Mucosa of descending colon (tissue), 3 donors: ENCODE results near the gene PVALB. TPM values are rescaled to one million over a fixed set of nuclear protein-coding genes. Genes with fewer than 3 reads are reported as not detected.

Experiments
- ATAC-seq: fragments of 200-7000 bp; cut with Tn5 transposase; one replicate; pipeline ENCODE4 v1.9.1; 2020; ENCODE audit warnings: mild to moderate bottlenecking, moderate library complexity
- DNase-seq, 3 donors: peaks; one replicate each; pipeline ENCODE4 v3.0.0-alpha.2; 2020
- H3K36me3 ChIP-seq: fragments of 200-600 bp; one replicate; pipeline ENCODE4 v1.8.0; 2021; ENCODE audit warnings: low read depth, mild to moderate bottlenecking
- H3K4me1 ChIP-seq: fragments of 200-600 bp; one replicate; pipeline ENCODE4 v1.8.0; 2021; ENCODE audit warnings: low read depth, mild to moderate bottlenecking
- H3K4me3 ChIP-seq: fragments of 200-600 bp; one replicate; pipeline ENCODE4 v1.8.0; 2021; ENCODE audit warnings: mild to moderate bottlenecking
- H3K9me3 ChIP-seq: fragments of 200-600 bp; one replicate; pipeline ENCODE4 v1.8.0; 2021; ENCODE audit warnings: mild to moderate bottlenecking
- intact Hi-C, 2 donors: fragments of 100-400 bp; cut with DNase I in 1 of 2; cut with micrococcal nuclease in 1 of 2; formaldehyde crosslinking; loops; one replicate each; pipeline versions ENCODE4 v1.11.0 to v1.11.1; 2022; cut with DNase I, micrococcal nuclease
- total RNA-seq, 3 donors: library from RNA; stranded (reverse); fragmentation: NEBNext Ultra II Directional in 2 of 3; extraction: Animal tissue kit (Norgen Biotek cat#: 25700) in 2 of 3; gene quantifications; one replicate each; pipeline versions ENCODE4 v1.2.1 to v1.2.4, GENCODE V29; 2021 to 2023
- TF ChIP-seq, protein P1 (sequence below): fragments of 200-600 bp; IDR thresholded peaks from one replicate; pipeline ENCODE4 v1.8.0; 2022; ENCODE audit warnings: antibody characterized with exemption, mild to moderate bottlenecking
- donor health status: DM: no; HTN: no; CAD: no; lungs with moderate emphysema.
- donor health status: DM: no; HTN: no; CAD: no.
- donor health status: DM: no; HTN: yes; CAD: no.

PVALB gene
- total RNA-seq, 3 donors from 2014 or later, result not detected

DNA sequence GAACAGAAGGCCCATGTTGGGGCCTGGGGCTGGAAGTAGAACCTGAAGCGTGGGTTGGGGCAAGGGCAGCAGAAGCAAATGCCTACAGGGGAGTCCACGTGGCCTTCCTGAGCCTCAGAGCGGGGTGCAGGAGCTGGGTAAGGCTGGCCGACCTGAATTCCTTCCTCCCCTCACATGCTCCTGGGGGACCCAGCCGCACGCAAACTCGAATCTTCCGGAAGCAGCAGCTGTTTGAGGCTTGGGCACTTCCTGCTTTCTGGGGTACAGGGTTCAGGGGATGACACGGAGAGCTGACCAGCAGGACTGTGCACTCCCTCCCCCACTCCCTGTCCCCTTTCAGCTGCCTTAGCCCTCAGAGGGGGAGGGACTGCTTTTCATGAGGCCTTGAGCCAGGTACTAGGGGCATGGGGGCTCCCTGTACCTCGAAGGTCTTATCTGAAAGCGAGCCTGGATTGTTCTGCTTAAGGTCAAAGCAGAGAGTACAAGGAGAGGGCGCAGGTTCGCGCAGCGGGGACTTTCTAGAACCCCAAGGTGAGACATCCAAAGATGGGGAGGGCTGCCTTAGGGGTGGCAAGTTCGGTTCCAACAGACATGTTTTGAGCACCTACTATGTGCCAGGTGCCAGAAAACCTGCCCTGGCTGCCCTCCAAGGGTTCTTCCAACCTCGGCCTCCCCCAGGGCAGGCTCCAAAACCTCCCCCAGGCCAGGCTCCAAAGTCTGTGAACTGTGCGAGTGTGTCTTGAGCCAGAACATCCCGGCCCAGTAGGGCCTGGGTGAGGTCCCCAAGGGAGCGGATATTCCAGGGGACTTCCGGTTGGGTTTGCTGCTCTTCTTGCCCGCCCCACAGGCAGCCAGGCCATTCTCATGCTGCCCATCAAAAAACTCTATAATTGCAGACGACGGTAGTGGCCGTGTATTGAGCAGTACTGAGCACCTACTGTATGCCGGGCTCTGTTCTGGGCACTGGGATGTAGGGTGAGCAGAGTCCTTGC lies 45.7 kb upstream of the PVALB start:
- Histone ChIP-seq H3K36me3 (no peaks in the 10 kb centered on the region), H3K9me3 (no peaks in the 10 kb centered on the region), H3K4me1 (peaks cover 5% of the 10 kb centered on the region), H3K4me3 (no peak overlapping the region)
- DNase-seq (peak; percentile 44 to 73 (median 49)), ATAC-seq (peak; percentile 43)
- TF ChIP-seq, protein P1, sequence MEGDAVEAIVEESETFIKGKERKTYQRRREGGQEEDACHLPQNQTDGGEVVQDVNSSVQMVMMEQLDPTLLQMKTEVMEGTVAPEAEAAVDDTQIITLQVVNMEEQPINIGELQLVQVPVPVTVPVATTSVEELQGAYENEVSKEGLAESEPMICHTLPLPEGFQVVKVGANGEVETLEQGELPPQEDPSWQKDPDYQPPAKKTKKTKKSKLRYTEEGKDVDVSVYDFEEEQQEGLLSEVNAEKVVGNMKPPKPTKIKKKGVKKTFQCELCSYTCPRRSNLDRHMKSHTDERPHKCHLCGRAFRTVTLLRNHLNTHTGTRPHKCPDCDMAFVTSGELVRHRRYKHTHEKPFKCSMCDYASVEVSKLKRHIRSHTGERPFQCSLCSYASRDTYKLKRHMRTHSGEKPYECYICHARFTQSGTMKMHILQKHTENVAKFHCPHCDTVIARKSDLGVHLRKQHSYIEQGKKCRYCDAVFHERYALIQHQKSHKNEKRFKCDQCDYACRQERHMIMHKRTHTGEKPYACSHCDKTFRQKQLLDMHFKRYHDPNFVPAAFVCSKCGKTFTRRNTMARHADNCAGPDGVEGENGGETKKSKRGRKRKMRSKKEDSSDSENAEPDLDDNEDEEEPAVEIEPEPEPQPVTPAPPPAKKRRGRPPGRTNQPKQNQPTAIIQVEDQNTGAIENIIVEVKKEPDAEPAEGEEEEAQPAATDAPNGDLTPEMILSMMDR, result no peak
- intact Hi-C loops, result no loop called here

DNA sequence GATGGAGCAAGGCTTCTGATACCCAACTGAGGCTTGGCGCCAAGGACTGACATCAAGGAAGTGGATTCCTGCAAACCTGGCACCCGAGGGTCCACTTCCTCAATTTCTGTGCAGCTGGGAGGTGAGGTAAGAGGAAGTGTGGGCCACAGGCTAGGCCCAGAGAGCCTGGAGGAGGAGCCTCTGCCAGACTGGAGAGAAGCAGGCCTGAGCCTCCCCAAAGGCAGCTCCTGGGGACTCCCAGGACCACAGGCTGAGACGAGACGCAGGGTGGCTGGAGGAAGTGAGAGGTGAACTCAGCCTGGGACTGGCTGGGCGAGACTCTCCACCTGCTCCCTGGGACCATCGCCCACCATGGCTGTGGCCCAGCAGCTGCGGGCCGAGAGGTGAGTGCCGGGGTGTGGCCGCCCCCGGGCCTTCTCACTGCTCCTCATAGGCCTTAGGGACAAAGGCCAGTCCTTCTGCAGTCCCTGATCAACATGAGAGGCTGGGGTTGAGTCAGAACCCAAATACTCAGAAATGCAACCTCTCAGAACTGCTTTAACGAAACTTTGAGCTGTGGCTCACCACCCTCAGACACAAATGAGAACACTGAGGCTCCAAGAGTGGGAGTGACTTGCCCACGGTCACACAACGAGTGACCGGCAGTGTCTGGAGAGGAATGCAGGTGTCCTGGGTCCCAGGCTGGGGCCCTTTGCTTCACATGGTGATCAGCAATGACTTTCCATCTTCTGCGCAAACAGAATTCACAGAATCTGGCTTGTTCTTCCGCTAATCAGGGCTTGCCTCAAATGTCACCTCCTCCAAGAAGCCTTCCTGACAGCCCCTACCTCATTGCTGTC lies 44.2 kb upstream of the PVALB start, which contains the start of gene NCF4:
NCF4 (plus strand) TSS at position 186 of the 839 bp plus-strand sequence; CDS start at position 352, 166 bp downstream.
- no peak within 1 kb of the TSS for H3K4me3 ChIP-seq

DNA sequence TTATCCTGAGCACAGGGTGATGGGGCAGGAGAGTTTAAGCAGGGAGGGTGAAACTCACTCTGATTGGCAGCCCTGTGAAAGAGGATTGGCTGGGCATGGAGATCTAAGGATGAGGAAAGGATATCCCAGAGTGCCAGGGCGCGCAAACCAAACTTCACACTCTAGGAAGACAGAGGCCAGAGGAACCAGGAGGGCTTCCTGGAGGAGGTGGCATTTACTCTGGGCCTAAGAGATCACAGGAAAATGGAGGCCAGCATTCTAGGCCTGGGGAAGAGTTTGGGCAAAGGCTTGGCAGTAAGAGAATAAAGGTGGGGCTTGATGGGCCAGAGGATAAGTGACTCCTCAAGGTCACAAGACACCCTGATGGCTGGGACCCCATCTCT lies 43.6 kb upstream of the PVALB start:
- Histone ChIP-seq H3K36me3 (no peaks in the 10 kb centered on the region), H3K9me3 (no peaks in the 10 kb centered on the region), H3K4me1 (peaks cover 5% of the 10 kb centered on the region), H3K4me3 (no peak overlapping the region)
- intact Hi-C loops, result no loop called here
- no peak for DNase-seq
- TF ChIP-seq, protein P1, result no peak
- ATAC-seq, result no peak

More for the DNA sequence above, 44.2 kb upstream of the PVALB start, which contains the start of gene NCF4:
- peak; percentile 77 for ATAC-seq
- peak; percentile 61 to 87 (median 68) for DNase-seq
- intact Hi-C loops, result no loop called here
- Histone ChIP-seq H3K4me1 (peaks cover 5% of the 10 kb centered on the region), H3K36me3 (no peaks in the 10 kb centered on the region), H3K9me3 (no peaks in the 10 kb centered on the region)
- TF ChIP-seq, protein P1, result no peak

DNA sequence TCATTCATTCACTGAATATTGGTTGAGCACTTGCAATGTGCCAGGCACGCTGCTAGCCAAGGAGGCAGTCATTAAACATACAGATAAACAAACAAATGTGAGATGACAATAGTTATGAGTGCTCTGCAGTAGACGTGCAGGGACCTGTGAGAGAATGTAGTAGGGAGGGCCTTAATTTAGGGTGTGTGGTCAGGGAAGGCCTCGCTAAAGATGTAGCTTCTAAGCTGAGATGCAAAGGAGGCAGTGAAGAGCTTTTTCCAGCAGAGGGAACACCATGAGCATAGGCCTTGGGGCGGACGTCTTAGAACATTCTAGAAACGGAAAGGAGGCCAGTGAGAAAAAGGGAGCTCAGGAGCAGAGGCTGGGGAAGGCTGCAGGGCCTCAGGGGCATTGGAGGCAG lies 43.2 kb upstream of the PVALB start:
- Histone ChIP-seq H3K4me3 (no peak overlapping the region), H3K36me3 (no peaks in the 10 kb centered on the region), H3K9me3 (no peaks in the 10 kb centered on the region), H3K4me1 (peaks cover 5% of the 10 kb centered on the region)
- intact Hi-C loops, result no loop called here
- TF ChIP-seq, protein P1, result no peak
- DNase-seq (no peak), ATAC-seq (no peak)

DNA sequence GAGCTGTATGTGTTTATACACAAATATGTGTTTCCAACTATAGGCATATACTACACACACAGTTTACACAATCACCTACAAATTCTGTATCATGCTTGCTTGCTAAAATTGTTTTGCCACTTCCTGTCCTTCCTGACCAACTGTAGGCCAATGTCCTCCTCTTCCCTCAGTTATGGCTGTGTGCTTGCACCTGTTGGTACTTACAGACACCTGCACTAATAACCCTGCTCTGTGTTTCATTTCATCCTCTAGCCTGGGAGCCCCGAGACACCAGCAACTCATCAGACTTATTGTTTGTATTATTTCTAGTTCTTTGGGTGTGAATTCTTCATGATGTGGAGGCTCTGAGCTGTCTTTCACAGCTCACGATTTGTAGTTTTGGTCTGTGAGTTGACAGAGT lies 42.1 kb upstream of the PVALB start:
- intact Hi-C loops, result loop anchor here (10.0 kb wide), 3 partner anchors 74 to 314 kb away; no protein-coding TSS in a partner anchor
- TF ChIP-seq, protein P1, result no peak
- peaks cover 5% of the 10 kb centered on the region for H3K4me1 ChIP-seq
- no peak for DNase-seq
- no peak for ATAC-seq
- H3K36me3 ChIP-seq, result no peaks in the 10 kb centered on the region
- no peak overlapping the region for H3K4me3 ChIP-seq
- no peaks in the 10 kb centered on the region for H3K9me3 ChIP-seq
